IMR-90 (cell line): ENCODE results near the gene SERPINH1.

Source experiments
- CTCF ChIP-seq: conservative IDR thresholded peaks from 2 replicates; pipeline ENCODE4 v1.5.1; 2012; ENCODE audit warnings: mild to moderate bottlenecking, low read depth, low read length, improper control_type of control experiment
- POLR2A ChIP-seq: IDR thresholded peaks from 2 replicates; pipeline ENCODE4 v1.6.1; 2012; ENCODE audit warnings: mild to moderate bottlenecking, low read depth, low read length

- TF ChIP-seq CTCF (no peak), POLR2A (no peak)
Observed at GRCh38 chr11:75561426-75562047, 516 bp upstream of the SERPINH1 start.
